ENCODE results near the gene CHI3L2.

CHI3L2 gene

GRCh38 chr1:111227434-111227833, at the start of gene CHI3L2:
CHI3L2 (plus strand) TSS chr1:111227713; CDS start chr1:111227730, 17 bp downstream.
- no peak for DNase-seq (ENCODE audit: low spot score)

- no peak for DNase-seq (ENCODE audit: low spot score)
Measured at GRCh38 chr1:111179968-111180533, 47.5 kb upstream of the CHI3L2 start.

- no peak for DNase-seq (ENCODE audit: low spot score)
Measured at GRCh38 chr1:111182052-111182451, 45.5 kb upstream of the CHI3L2 start.

GRCh38 chr1:111183308-111184069, 44.0 kb upstream of the CHI3L2 start:
- DNase-seq (ENCODE audit: low spot score): no peak

GRCh38 chr1:111184663-111185062, 42.9 kb upstream of the CHI3L2 start:
- DNase-seq (ENCODE audit: low spot score): no peak

GRCh38 chr1:111190931-111191451, 36.5 kb upstream of the CHI3L2 start:
- DNase-seq (ENCODE audit: low spot score): no peak

- DNase-seq (ENCODE audit: low spot score): no peak
Measured at GRCh38 chr1:111191496-111191895, 36.0 kb upstream of the CHI3L2 start.

- no peak for DNase-seq (ENCODE audit: low spot score)
Measured at GRCh38 chr1:111192074-111192473, 35.4 kb upstream of the CHI3L2 start.

- DNase-seq (ENCODE audit: low spot score): no peak
Measured at GRCh38 chr1:111192658-111193519, 34.6 kb upstream of the CHI3L2 start.

GRCh38 chr1:111193712-111194480, 33.6 kb upstream of the CHI3L2 start:
- no peak for DNase-seq (ENCODE audit: low spot score)

- no peak for DNase-seq (ENCODE audit: low spot score)
Measured at GRCh38 chr1:111195002-111195684, 32.4 kb upstream of the CHI3L2 start.

- DNase-seq (ENCODE audit: low spot score): no peak
Measured at GRCh38 chr1:111196213-111196612, 31.3 kb upstream of the CHI3L2 start.

GRCh38 chr1:111197598-111198284, 29.8 kb upstream of the CHI3L2 start:
- no peak for DNase-seq (ENCODE audit: low spot score)

GRCh38 chr1:111198836-111199235, 28.7 kb upstream of the CHI3L2 start:
- no peak for DNase-seq (ENCODE audit: low spot score)

GRCh38 chr1:111199329-111199728, 28.2 kb upstream of the CHI3L2 start:
- DNase-seq (ENCODE audit: low spot score): no peak

- no peak for DNase-seq (ENCODE audit: low spot score)
Measured at GRCh38 chr1:111199881-111200801, 27.4 kb upstream of the CHI3L2 start, which contains the start of gene DENND2D. DENND2D (minus strand) TSS chr1:111200646; CDS start chr1:111200459, 187 bp downstream.

- no peak for DNase-seq (ENCODE audit: low spot score)
Measured at GRCh38 chr1:111200802-111201161, 26.7 kb upstream of the CHI3L2 start.

- no peak for DNase-seq (ENCODE audit: low spot score)
Measured at GRCh38 chr1:111201275-111202090, 26.0 kb upstream of the CHI3L2 start.

- no peak for DNase-seq (ENCODE audit: low spot score)
Measured at GRCh38 chr1:111202366-111202706, 25.2 kb upstream of the CHI3L2 start.

Data from HuH-7 (cell line).